ENCODE measurements around the gene ARRB1. TPM values are rescaled to one million over a fixed set of nuclear protein-coding genes. Genes with fewer than 3 reads are reported as not detected.

ARRB1 gene
- total RNA-seq, 3 donors from 2014 or later: 31.2 to 64.0 (median 42.3) TPM

DNA sequence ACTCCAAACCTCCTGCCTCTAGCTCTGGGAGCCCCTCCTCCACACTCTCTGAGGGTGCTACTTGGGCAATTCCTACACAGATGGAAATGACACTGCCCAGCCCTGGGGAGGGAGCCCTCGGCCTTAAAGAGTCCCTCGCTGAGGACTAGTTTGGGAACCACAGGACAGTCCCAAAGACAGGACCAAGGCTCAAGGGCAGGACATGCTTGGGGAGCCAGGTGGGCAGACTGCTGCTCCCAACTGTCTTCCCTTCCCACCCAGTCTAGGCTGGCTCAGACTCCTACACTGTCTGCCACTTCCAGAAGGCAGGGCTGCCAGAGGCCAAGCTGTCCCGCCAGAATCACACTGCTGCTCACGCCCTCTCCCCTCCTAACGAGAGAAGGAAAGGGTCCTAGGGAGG lies 9.8 kb downstream of the ARRB1 start:
- Histone ChIP-seq H3K9me3 (no peaks in the 10 kb centered on the region), H3K36me3 (no peaks in the 10 kb centered on the region), H3K27ac (peak overlapping the region; percentile 91 to 99), H3K4me3 (no peak overlapping the region), H3K4me1 (peaks cover 26 to 68% of the 10 kb centered on the region in 2 donors), H3K27me3 (no peaks in the 10 kb centered on the region)
- intact Hi-C loops (cut with DNase I; ENCODE audit: low total_unique reads): no loop called here
- no peak for DNase-seq (ENCODE audit: low spot score in 2 of 2)
- no peak for TF ChIP-seq POLR2AphosphoS5 (IDR thresholded peaks at IDR 0.05)
- TF ChIP-seq, protein P1, sequence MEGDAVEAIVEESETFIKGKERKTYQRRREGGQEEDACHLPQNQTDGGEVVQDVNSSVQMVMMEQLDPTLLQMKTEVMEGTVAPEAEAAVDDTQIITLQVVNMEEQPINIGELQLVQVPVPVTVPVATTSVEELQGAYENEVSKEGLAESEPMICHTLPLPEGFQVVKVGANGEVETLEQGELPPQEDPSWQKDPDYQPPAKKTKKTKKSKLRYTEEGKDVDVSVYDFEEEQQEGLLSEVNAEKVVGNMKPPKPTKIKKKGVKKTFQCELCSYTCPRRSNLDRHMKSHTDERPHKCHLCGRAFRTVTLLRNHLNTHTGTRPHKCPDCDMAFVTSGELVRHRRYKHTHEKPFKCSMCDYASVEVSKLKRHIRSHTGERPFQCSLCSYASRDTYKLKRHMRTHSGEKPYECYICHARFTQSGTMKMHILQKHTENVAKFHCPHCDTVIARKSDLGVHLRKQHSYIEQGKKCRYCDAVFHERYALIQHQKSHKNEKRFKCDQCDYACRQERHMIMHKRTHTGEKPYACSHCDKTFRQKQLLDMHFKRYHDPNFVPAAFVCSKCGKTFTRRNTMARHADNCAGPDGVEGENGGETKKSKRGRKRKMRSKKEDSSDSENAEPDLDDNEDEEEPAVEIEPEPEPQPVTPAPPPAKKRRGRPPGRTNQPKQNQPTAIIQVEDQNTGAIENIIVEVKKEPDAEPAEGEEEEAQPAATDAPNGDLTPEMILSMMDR (IDR thresholded peaks at IDR 0.05): no peak
- TF ChIP-seq POLR2A (IDR thresholded peaks at IDR 0.05): no peak

DNA sequence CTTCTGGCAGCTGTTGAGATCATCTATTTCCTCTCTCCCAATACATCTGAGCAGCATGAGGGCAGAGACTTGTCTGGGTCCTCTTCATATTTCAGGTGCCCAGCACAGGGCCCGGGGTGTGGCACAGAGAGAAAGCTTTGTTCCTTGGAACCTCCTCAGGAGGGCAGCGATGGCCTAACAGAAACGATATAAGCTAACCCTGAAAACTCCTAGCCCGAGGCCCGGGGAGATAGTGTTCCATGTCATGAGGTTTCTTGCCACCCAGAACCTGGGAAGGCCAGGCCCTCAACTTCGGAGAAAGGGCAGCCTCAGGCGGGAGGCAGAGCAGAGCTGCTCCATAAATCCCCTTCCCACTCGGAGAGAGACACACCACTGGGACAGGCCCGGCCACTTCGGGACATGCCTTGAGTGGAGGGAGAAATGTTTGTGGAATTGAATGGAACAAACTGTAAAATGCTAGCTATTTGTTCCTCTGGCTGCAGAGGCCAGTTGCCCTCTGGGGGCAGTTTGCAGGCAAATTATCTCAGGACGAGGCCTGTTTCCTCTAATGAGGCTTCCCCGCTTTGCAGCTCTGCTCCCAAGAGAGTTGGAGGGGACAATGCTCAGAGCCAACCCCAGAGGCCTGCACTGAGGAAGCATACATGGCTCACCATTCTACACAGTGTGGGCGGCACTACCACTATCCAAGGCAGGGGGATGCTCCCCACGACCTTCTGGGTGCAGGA lies 11.6 kb downstream of the ARRB1 start:
- DNase-seq (ENCODE audit: low spot score in 2 of 2): no peak
- intact Hi-C loops (cut with DNase I; ENCODE audit: low total_unique reads): no loop called here
- Histone ChIP-seq H3K9me3 (no peaks in the 10 kb centered on the region), H3K4me1 (peaks cover 28 to 61% of the 10 kb centered on the region in 2 donors), H3K27ac (peak overlapping the region; percentile 91 to 99), H3K27me3 (no peaks in the 10 kb centered on the region), H3K36me3 (no peaks in the 10 kb centered on the region), H3K4me3 (peak overlapping the region in 1 of 3 donors; percentile 26)
- TF ChIP-seq, protein P1 (IDR thresholded peaks at IDR 0.05): no peak
- TF ChIP-seq POLR2A (IDR thresholded peaks at IDR 0.05) (no peak), POLR2AphosphoS5 (IDR thresholded peaks at IDR 0.05) (no peak)

DNA sequence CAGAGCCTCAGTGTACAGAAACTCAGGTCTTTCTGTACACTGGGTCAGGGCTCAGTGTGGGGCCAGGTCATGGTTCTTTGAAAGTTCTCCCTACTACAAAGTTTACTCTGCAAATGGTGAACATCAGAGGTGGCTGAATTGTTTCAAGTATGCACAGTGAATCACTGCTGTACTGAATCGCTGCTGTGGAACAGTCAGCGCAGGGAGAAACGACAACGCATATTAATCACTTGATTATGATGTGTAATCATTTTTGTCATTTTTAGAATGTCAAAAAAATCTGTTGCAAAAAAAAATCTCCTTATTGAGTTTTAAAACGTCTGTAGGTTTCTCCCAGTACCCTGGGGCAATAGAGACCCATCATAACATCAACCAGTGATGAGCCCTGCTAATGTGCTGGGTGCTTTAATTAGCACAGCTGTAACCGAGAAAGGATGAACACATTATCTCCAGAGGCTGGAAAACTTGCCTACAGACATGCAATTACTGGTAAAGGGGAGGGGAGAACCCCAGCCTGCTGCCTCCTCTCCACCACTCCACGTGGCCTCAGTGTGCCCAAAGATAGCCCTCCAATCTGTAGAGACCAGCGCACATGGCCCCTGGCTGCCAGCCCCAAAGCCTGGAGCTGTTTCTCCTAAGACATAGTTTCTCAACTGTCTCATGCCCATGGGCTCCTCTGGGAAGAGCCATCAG lies 12.8 kb downstream of the ARRB1 start:
- H3K4me1 ChIP-seq: peaks cover 31 to 55% of the 10 kb centered on the region in 2 donors
- no peak for DNase-seq (ENCODE audit: low spot score in 2 of 2)
- no peaks in the 10 kb centered on the region for H3K36me3 ChIP-seq
- H3K4me3 ChIP-seq: no peak overlapping the region
- intact Hi-C loops (cut with DNase I; ENCODE audit: low total_unique reads): no loop called here
- H3K27ac ChIP-seq: peak overlapping the region; percentile 91 to 99
- H3K9me3 ChIP-seq: no peaks in the 10 kb centered on the region
- no peak for TF ChIP-seq POLR2A (IDR thresholded peaks at IDR 0.05)
- TF ChIP-seq, protein P1 (IDR thresholded peaks at IDR 0.05): no peak
- no peaks in the 10 kb centered on the region for H3K27me3 ChIP-seq

DNA sequence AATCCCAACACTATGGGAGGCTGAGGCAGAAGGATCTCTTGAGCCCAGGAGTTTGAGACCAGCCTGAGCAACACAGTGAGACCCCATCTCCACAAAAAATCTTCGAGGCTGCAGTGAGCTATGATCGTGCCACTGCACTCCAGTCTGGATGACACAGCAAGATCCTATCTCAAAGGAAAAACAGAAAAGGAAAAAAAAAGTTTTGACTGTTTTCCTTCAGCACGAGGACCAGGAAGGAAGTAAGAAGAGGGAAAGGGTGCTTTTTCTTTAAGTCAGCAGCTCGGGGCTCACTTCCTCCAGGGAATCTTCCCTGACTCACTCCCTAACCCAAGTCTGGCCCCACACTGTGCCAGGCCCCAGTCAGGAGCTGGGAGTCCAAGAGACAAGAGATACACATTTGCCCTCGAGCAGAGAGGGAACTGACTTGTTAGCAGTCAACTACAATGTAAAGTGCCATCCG lies 14.2 kb downstream of the ARRB1 start:
- H3K27me3 ChIP-seq: no peaks in the 10 kb centered on the region
- no peak for DNase-seq (ENCODE audit: low spot score in 2 of 2)
- intact Hi-C loops (cut with DNase I; ENCODE audit: low total_unique reads): no loop called here
- no peak overlapping the region for H3K4me3 ChIP-seq
- H3K27ac ChIP-seq: peak overlapping the region; percentile 69 to 91
- H3K9me3 ChIP-seq: no peaks in the 10 kb centered on the region
- H3K36me3 ChIP-seq: no peaks in the 10 kb centered on the region
- peaks cover 34 to 40% of the 10 kb centered on the region in 2 donors for H3K4me1 ChIP-seq
- TF ChIP-seq, protein P1 (IDR thresholded peaks at IDR 0.05): no peak
- TF ChIP-seq POLR2A (IDR thresholded peaks at IDR 0.05): no peak
- TF ChIP-seq POLR2AphosphoS5 (IDR thresholded peaks at IDR 0.05): no peak

DNA sequence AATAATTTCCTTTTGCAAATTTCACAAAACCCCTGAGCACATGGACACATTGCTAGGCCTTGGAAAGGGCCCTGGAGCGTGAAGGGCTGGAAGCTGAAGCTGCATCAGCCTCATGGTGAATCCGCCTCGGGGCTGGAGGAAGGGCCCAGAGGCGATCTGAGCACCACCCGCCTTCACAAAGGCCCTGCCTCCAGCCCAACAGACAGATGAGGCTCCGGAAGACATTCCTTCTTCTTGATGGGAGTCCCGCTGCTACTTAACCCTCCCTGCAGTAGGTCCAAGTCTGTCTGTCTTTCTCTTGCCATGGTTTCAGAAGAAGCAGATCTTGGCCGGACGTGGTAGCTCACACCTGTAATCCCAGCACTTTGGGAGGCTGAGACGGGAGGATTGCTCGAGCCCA lies 16.5 kb downstream of the ARRB1 start:
- Histone ChIP-seq H3K36me3 (no peaks in the 10 kb centered on the region), H3K27ac (peak overlapping the region; percentile 33 to 66), H3K9me3 (no peaks in the 10 kb centered on the region), H3K4me1 (peaks cover 18 to 32% of the 10 kb centered on the region in 2 donors), H3K4me3 (no peak overlapping the region), H3K27me3 (no peaks in the 10 kb centered on the region)
- DNase-seq (ENCODE audit: low spot score in 2 of 2): no peak
- TF ChIP-seq POLR2AphosphoS5 (IDR thresholded peaks at IDR 0.05) (no peak), POLR2A (IDR thresholded peaks at IDR 0.05) (no peak)
- TF ChIP-seq, protein P1 (IDR thresholded peaks at IDR 0.05): no peak
- intact Hi-C loops (cut with DNase I; ENCODE audit: low total_unique reads): no loop called here
